WTC11 (cell line): Measurements from ENCODE around the gene SPRED2. TPM values are rescaled to one million over a fixed set of nuclear protein-coding genes. Genes with fewer than 3 reads are reported as not detected.

Experiments
- ATAC-seq: fragments of 200-7000 bp; cut with Tn5 transposase; 2 replicates; pipeline ENCODE4 v1.10.0; 2021; ENCODE audit warnings: mild to moderate bottlenecking, moderate library complexity
- CTCF ChIA-PET: fragments of 300-600 bp; sonication (Branson Sonifier 250); formaldehyde crosslinking; loops from one replicate; lab custom pipeline; 2021; ENCODE audit warnings: antibody characterized with exemption; lab: Charles Lee
- POLR2A ChIA-PET: fragments of 350-600 bp; sonication (Branson Sonifier 250); formaldehyde crosslinking; loops from one replicate; lab custom pipeline; 2021; ENCODE audit warnings: antibody characterized with exemption; lab: Charles Lee
- DNase-seq: peaks from one replicate; pipeline ENCODE4 v3.0.0; 2021; ENCODE audit warnings: low spot score
- H3K27ac Mint-ChIP-seq: 2 replicates; pipeline ENCODE4 v1.8.0; 2021; ENCODE audit warnings: mixed read lengths
- H3K27me3 Mint-ChIP-seq: 2 replicates; pipeline ENCODE4 v1.8.0; 2021; ENCODE audit warnings: low read depth, mild to moderate bottlenecking, moderate library complexity, mixed read lengths
- H3K36me3 Mint-ChIP-seq: 2 replicates; pipeline ENCODE4 v1.8.0; 2021; ENCODE audit warnings: mixed read lengths
- H3K4me1 Mint-ChIP-seq: 2 replicates; pipeline ENCODE4 v1.8.0; 2022; ENCODE audit warnings: mixed read lengths
- H3K4me3 Mint-ChIP-seq: 2 replicates; pipeline ENCODE4 v1.8.0; 2021; ENCODE audit warnings: mild to moderate bottlenecking, moderate library complexity, mixed read lengths
- H3K9me3 Mint-ChIP-seq: 2 replicates; pipeline ENCODE4 v1.8.0; 2021; ENCODE audit warnings: mixed read lengths
- ELF4 ChIP-seq: sonication (generic); formaldehyde crosslinking; IDR thresholded peaks from 2 replicates; pipeline ENCODE4 v1.8.1; 2022; ENCODE audit warnings: low read depth, mild to moderate bottlenecking, moderate library complexity, missing genetic modification reagents
- FOXK1 ChIP-seq: sonication (generic); formaldehyde crosslinking; IDR thresholded peaks from 2 replicates; pipeline ENCODE4 v1.8.0; 2022; ENCODE audit warnings: mild to moderate bottlenecking, moderate library complexity, missing genetic modification reagents
- FOXP1 ChIP-seq: sonication (generic); formaldehyde crosslinking; IDR thresholded peaks from 2 replicates; pipeline ENCODE4 v1.8.0; 2022; ENCODE audit warnings: missing genetic modification reagents, mild to moderate bottlenecking, moderate library complexity, borderline replicate concordance
- GRHL2 ChIP-seq: fragments of 250-450 bp; sonication (Bioruptor Pico); IDR thresholded peaks from 2 replicates; pipeline ENCODE4 v1.8.0; 2022; ENCODE audit warnings: mild to moderate bottlenecking, moderate library complexity; ENCODE audit not compliant: insufficient replicate concordance, severe bottlenecking
- IRF2 ChIP-seq: sonication (generic); formaldehyde crosslinking; IDR thresholded peaks from 2 replicates; pipeline ENCODE4 v1.8.0; 2022; ENCODE audit warnings: low read depth, missing genetic modification reagents, borderline replicate concordance
- NFATC4 ChIP-seq: fragments of 250-450 bp; sonication (Bioruptor Pico); IDR thresholded peaks from 2 replicates; pipeline ENCODE4 v1.9.0; 2021; ENCODE audit warnings: mild to moderate bottlenecking
- NR1H2 ChIP-seq: sonication (generic); formaldehyde crosslinking; IDR thresholded peaks from 2 replicates; pipeline ENCODE4 v1.9.0; 2021; ENCODE audit warnings: mild to moderate bottlenecking, moderate library complexity, missing genetic modification reagents
- TEAD4 ChIP-seq: sonication (generic); formaldehyde crosslinking; IDR thresholded peaks from 2 replicates; pipeline ENCODE4 v1.8.0; 2022; ENCODE audit warnings: mild to moderate bottlenecking, missing genetic modification reagents
- ZNF317 ChIP-seq: sonication (generic); formaldehyde crosslinking; IDR thresholded peaks from 2 replicates; pipeline ENCODE4 v1.8.1; 2023; ENCODE audit warnings: low read depth, mild to moderate bottlenecking, moderate library complexity, missing genetic modification reagents, borderline replicate concordance
- total RNA-seq: library from RNA; stranded (reverse); gene quantifications from 3 replicates; pipeline ENCODE4 v1.2.3, GENCODE V29; 2021
- TF ChIP-seq, protein P1 (sequence below): sonication (generic); formaldehyde crosslinking; IDR thresholded peaks from 2 replicates; pipeline ENCODE4 v1.8.1; 2022; ENCODE audit warnings: low read depth, missing genetic modification reagents, borderline replicate concordance
- TF ChIP-seq, protein P2 (sequence below): fragments of 250-450 bp; sonication (Bioruptor Pico); IDR thresholded peaks from 2 replicates; pipeline ENCODE4 v1.9.0; 2021; ENCODE audit warnings: mild to moderate bottlenecking
- TF ChIP-seq, protein P3 (sequence below): fragments of 250-450 bp; sonication (Bioruptor Pico); IDR thresholded peaks from 2 replicates; pipeline ENCODE4 v1.8.0; 2021; ENCODE audit warnings: mild to moderate bottlenecking
- TF ChIP-seq, protein P4 (sequence below): sonication (generic); formaldehyde crosslinking; IDR thresholded peaks from 2 replicates; pipeline ENCODE4 v1.8.1; 2023; ENCODE audit warnings: mild to moderate bottlenecking, missing genetic modification reagents, moderate library complexity
- TF ChIP-seq, protein P5 (sequence below): sonication (generic); formaldehyde crosslinking; IDR thresholded peaks from 2 replicates; pipeline ENCODE4 v1.8.0; 2022; ENCODE audit warnings: mild to moderate bottlenecking, missing genetic modification reagents
- TF ChIP-seq, protein P6 (sequence below): sonication (generic); formaldehyde crosslinking; IDR thresholded peaks from 2 replicates; pipeline ENCODE4 v1.8.1; 2023; ENCODE audit warnings: mild to moderate bottlenecking, moderate library complexity, missing genetic modification reagents
- TF ChIP-seq, protein P7 (sequence below): sonication (generic); formaldehyde crosslinking; IDR thresholded peaks from 2 replicates; pipeline ENCODE4 v1.8.0; 2022; ENCODE audit warnings: missing genetic modification reagents
- TF ChIP-seq, protein P8 (sequence below): sonication (generic); formaldehyde crosslinking; IDR thresholded peaks from 2 replicates; pipeline ENCODE4 v1.8.1; 2022; ENCODE audit warnings: low read depth, mild to moderate bottlenecking, moderate library complexity, missing genetic modification reagents, borderline replicate concordance

SPRED2 gene
- total RNA-seq, 1 experiment from 2014 or later = 34.1 TPM

DNA sequence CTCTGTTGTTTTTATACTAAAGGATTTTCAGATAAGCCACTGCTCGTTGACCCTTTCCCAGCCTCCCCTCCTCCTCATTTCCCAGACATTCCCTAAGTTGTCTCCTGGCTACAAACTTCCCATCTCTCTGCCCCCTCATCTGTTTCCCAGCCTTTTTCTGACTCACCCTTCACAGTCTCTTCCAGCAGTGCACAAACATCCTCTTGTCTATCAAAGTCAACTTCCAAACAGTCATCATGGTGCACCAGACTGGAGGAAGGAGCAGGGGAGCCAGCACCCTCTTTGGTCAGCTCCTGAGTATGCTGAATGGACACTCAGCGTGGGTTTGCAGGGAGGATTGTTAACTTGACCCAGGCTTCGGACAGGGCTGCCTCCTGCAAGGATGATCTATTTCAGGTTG, 26.6 kb upstream of the SPRED2 start:
- no peak for ATAC-seq
- no peak overlapping the region for H3K27ac Mint-ChIP-seq
- peaks cover 17% of the 10 kb centered on the region; the same call in 1 of the 2 replicates for H3K27me3 Mint-ChIP-seq
- ChIA-PET POLR2A (interaction anchor here (0.6 to 1.0 kb wide), 2 partner anchors 15 to 50 kb away, joined by 3 to 6 read pairs; no protein-coding TSS in a partner anchor), CTCF (no interaction called here)
- H3K9me3 Mint-ChIP-seq = peaks cover 9% of the 10 kb centered on the region; the same call in 1 of the 2 replicates
- TF ChIP-seq, protein P1, sequence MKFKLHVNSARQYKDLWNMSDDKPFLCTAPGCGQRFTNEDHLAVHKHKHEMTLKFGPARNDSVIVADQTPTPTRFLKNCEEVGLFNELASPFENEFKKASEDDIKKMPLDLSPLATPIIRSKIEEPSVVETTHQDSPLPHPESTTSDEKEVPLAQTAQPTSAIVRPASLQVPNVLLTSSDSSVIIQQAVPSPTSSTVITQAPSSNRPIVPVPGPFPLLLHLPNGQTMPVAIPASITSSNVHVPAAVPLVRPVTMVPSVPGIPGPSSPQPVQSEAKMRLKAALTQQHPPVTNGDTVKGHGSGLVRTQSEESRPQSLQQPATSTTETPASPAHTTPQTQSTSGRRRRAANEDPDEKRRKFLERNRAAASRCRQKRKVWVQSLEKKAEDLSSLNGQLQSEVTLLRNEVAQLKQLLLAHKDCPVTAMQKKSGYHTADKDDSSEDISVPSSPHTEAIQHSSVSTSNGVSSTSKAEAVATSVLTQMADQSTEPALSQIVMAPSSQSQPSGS = no peak
- TF ChIP-seq, protein P2, sequence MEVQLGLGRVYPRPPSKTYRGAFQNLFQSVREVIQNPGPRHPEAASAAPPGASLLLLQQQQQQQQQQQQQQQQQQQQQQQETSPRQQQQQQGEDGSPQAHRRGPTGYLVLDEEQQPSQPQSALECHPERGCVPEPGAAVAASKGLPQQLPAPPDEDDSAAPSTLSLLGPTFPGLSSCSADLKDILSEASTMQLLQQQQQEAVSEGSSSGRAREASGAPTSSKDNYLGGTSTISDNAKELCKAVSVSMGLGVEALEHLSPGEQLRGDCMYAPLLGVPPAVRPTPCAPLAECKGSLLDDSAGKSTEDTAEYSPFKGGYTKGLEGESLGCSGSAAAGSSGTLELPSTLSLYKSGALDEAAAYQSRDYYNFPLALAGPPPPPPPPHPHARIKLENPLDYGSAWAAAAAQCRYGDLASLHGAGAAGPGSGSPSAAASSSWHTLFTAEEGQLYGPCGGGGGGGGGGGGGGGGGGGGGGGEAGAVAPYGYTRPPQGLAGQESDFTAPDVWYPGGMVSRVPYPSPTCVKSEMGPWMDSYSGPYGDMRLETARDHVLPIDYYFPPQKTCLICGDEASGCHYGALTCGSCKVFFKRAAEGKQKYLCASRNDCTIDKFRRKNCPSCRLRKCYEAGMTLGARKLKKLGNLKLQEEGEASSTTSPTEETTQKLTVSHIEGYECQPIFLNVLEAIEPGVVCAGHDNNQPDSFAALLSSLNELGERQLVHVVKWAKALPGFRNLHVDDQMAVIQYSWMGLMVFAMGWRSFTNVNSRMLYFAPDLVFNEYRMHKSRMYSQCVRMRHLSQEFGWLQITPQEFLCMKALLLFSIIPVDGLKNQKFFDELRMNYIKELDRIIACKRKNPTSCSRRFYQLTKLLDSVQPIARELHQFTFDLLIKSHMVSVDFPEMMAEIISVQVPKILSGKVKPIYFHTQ (CRISPR knock-in tag) = no peak
- TF ChIP-seq FOXP1 (CRISPR knock-in tag) (no peak), IRF2 (no peak), NR1H2 (CRISPR knock-in tag) (no peak), ZNF317 (CRISPR knock-in tag) (no peak), FOXK1 (no peak), TEAD4 (CRISPR knock-in tag) (no peak), ELF4 (no peak), NFATC4 (no peak), GRHL2 (CRISPR knock-in tag) (no peak)
- TF ChIP-seq, protein P3, sequence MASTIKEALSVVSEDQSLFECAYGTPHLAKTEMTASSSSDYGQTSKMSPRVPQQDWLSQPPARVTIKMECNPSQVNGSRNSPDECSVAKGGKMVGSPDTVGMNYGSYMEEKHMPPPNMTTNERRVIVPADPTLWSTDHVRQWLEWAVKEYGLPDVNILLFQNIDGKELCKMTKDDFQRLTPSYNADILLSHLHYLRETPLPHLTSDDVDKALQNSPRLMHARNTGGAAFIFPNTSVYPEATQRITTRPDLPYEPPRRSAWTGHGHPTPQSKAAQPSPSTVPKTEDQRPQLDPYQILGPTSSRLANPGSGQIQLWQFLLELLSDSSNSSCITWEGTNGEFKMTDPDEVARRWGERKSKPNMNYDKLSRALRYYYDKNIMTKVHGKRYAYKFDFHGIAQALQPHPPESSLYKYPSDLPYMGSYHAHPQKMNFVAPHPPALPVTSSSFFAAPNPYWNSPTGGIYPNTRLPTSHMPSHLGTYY (CRISPR knock-in tag) = no peak
- TF ChIP-seq, protein P4, sequence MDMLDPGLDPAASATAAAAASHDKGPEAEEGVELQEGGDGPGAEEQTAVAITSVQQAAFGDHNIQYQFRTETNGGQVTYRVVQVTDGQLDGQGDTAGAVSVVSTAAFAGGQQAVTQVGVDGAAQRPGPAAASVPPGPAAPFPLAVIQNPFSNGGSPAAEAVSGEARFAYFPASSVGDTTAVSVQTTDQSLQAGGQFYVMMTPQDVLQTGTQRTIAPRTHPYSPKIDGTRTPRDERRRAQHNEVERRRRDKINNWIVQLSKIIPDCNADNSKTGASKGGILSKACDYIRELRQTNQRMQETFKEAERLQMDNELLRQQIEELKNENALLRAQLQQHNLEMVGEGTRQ (CRISPR knock-in tag) = no peak
- TF ChIP-seq, protein P5, sequence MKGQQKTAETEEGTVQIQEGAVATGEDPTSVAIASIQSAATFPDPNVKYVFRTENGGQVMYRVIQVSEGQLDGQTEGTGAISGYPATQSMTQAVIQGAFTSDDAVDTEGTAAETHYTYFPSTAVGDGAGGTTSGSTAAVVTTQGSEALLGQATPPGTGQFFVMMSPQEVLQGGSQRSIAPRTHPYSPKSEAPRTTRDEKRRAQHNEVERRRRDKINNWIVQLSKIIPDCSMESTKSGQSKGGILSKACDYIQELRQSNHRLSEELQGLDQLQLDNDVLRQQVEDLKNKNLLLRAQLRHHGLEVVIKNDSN = no peak
- TF ChIP-seq, protein P6, sequence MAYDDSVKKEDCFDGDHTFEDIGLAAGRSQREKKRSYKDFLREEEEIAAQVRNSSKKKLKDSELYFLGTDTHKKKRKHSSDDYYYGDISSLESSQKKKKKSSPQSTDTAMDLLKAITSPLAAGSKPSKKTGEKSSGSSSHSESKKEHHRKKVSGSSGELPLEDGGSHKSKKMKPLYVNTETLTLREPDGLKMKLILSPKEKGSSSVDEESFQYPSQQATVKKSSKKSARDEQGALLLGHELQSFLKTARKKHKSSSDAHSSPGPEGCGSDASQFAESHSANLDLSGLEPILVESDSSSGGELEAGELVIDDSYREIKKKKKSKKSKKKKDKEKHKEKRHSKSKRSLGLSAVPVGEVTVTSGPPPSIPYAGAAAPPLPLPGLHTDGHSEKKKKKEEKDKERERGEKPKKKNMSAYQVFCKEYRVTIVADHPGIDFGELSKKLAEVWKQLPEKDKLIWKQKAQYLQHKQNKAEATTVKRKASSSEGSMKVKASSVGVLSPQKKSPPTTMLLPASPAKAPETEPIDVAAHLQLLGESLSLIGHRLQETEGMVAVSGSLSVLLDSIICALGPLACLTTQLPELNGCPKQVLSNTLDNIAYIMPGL (CRISPR knock-in tag) = no peak
- TF ChIP-seq, protein P7, sequence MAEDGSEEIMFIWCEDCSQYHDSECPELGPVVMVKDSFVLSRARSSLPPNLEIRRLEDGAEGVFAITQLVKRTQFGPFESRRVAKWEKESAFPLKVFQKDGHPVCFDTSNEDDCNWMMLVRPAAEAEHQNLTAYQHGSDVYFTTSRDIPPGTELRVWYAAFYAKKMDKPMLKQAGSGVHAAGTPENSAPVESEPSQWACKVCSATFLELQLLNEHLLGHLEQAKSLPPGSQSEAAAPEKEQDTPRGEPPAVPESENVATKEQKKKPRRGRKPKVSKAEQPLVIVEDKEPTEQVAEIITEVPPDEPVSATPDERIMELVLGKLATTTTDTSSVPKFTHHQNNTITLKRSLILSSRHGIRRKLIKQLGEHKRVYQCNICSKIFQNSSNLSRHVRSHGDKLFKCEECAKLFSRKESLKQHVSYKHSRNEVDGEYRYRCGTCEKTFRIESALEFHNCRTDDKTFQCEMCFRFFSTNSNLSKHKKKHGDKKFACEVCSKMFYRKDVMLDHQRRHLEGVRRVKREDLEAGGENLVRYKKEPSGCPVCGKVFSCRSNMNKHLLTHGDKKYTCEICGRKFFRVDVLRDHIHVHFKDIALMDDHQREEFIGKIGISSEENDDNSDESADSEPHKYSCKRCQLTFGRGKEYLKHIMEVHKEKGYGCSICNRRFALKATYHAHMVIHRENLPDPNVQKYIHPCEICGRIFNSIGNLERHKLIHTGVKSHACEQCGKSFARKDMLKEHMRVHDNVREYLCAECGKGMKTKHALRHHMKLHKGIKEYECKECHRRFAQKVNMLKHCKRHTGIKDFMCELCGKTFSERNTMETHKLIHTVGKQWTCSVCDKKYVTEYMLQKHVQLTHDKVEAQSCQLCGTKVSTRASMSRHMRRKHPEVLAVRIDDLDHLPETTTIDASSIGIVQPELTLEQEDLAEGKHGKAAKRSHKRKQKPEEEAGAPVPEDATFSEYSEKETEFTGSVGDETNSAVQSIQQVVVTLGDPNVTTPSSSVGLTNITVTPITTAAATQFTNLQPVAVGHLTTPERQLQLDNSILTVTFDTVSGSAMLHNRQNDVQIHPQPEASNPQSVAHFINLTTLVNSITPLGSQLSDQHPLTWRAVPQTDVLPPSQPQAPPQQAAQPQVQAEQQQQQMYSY (CRISPR knock-in tag) = no peak
- TF ChIP-seq, protein P8, sequence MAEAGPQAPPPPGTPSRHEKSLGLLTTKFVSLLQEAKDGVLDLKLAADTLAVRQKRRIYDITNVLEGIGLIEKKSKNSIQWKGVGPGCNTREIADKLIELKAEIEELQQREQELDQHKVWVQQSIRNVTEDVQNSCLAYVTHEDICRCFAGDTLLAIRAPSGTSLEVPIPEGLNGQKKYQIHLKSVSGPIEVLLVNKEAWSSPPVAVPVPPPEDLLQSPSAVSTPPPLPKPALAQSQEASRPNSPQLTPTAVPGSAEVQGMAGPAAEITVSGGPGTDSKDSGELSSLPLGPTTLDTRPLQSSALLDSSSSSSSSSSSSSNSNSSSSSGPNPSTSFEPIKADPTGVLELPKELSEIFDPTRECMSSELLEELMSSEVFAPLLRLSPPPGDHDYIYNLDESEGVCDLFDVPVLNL (CRISPR knock-in tag) = no peak
- H3K4me3 Mint-ChIP-seq = no peak overlapping the region
- DNase-seq = no peak
- peaks cover 7% of the 10 kb centered on the region for H3K4me1 Mint-ChIP-seq
- H3K36me3 Mint-ChIP-seq = no peaks in the 10 kb centered on the region
